ENCODE data around the gene SYTL2.

DNA sequence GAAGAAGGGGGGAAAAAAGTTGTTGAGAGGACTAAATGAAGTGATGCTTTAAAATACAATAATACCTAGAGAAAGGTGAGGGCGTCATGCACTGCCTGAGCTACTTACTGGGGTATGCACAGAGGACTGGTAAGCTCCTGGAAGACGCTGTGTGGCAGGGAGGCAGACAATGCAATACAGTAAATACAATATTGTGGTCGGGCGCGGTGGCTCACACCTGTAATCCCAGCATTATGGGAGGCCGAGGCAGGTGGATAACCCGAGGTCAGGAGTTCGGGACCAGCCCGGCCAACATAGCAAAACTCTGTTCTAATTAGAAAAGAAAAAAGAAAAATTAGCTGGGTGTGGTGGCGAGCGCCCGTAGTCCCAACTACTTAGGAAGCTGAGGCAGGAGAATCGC is 683 bp upstream of the SYTL2 start:
- TF ChIP-seq CTCF (IDR thresholded peaks at IDR 0.05; ENCODE audit: low read length) (no peak), EZH2 (IDR thresholded peaks at IDR 0.05; ENCODE audit: borderline replicate concordance, low read length) (no peak)

All from OCI-LY1 (cell line).